ENCODE measurements around the gene LIX1L.

DNA sequence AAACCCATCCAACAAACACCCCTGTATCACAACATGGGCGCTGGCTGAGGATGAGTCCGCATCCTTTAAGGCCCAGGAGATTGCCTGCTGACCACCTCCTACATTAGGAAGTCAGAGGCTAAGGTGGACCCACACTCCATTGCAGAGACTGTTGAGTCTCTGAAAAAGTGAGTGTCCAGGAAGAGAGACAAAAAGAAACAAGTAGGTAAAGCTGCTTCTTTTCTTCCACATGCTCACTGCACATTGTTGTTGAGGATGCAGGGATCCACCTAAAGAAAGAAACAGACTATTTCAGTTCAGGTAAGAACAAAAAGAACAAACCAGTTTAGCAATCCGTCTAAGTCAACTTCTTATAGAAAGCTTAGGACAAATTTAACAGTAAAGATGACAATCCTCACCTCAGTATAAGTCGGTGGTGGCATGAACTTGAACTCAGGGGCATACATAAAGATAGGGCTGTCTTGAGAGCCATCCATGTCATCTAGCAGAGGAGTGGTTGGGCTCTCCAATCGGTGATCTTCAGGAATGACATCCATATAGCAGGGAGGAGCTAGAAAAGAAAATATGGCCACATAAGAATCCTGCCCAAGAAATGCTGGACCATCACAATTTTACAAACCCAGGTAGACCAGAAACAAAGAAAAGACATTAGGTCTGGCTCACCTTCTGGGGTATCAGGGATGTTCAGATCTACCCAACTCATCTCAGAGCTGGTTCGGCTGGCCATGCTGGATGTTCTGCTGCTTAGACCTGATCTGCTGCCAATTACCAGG, 36.0 kb upstream of the LIX1L start:
- TF ChIP-seq, protein P1, sequence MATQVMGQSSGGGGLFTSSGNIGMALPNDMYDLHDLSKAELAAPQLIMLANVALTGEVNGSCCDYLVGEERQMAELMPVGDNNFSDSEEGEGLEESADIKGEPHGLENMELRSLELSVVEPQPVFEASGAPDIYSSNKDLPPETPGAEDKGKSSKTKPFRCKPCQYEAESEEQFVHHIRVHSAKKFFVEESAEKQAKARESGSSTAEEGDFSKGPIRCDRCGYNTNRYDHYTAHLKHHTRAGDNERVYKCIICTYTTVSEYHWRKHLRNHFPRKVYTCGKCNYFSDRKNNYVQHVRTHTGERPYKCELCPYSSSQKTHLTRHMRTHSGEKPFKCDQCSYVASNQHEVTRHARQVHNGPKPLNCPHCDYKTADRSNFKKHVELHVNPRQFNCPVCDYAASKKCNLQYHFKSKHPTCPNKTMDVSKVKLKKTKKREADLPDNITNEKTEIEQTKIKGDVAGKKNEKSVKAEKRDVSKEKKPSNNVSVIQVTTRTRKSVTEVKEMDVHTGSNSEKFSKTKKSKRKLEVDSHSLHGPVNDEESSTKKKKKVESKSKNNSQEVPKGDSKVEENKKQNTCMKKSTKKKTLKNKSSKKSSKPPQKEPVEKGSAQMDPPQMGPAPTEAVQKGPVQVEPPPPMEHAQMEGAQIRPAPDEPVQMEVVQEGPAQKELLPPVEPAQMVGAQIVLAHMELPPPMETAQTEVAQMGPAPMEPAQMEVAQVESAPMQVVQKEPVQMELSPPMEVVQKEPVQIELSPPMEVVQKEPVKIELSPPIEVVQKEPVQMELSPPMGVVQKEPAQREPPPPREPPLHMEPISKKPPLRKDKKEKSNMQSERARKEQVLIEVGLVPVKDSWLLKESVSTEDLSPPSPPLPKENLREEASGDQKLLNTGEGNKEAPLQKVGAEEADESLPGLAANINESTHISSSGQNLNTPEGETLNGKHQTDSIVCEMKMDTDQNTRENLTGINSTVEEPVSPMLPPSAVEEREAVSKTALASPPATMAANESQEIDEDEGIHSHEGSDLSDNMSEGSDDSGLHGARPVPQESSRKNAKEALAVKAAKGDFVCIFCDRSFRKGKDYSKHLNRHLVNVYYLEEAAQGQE (IDR thresholded peaks at IDR 0.05; ENCODE audit: insufficient read depth in 1 of 2, low read depth in 2 of 2, low read length in 2 of 2), result no peak
- TF ChIP-seq POLR2AphosphoS5 (IDR thresholded peaks at IDR 0.05; ENCODE audit: low read depth, low read length), result no peak; the same call in 1 of the 2 replicates
- TF ChIP-seq TAF1 (IDR thresholded peaks at IDR 0.05; ENCODE audit: borderline replicate concordance, insufficient read depth, low read length), result no peak

All from PFSK-1 (cell line).